GM12878 (cell line): ENCODE results near the gene ZDHHC5.

Source experiments
- BRCA1 ChIP-seq: IDR thresholded peaks from 2 replicates; pipeline ENCODE4 v1.6.1; 2011; ENCODE audit warnings: low read depth, low read length, improper control_type of control experiment
- CTCF ChIP-seq, 3 experiments: IDR thresholded peaks in 2 of 3; conservative IDR thresholded peaks in 1 of 3; 2 replicates each; pipeline ENCODE4 v1.5.1; 2011; ENCODE audit warnings: low read depth in 3 of 3, low read length in 3 of 3, mild to moderate bottlenecking in 3 of 3, control low read depth in 2 of 3, moderate library complexity in 2 of 3, inconsistent platforms in 1 of 3, mixed read lengths in 1 of 3; ENCODE audit not compliant: control insufficient read depth in 2 of 3, insufficient read depth in 1 of 3; ENCODE audit errors: extremely low read depth in 1 of 3
- EP300 ChIP-seq, 2 experiments: fragments of 150-350 bp in 1 of 2; IDR thresholded peaks; 2 replicates each; pipeline ENCODE4 v1.6.1; 2011 to 2012; ENCODE audit warnings: low read depth in 2 of 2, low read length in 2 of 2, borderline replicate concordance in 1 of 2, improper control_type of control experiment in 1 of 2, inconsistent platforms in 1 of 2; ENCODE audit not compliant: control insufficient read depth in 1 of 2
- HCFC1 ChIP-seq: fragments of 150-350 bp; IDR thresholded peaks from 2 replicates; pipeline ENCODE4 v1.6.1; 2014; ENCODE audit warnings: low read length
- KDM1A ChIP-seq: fragments of 200-600 bp; sonication (generic); IDR thresholded peaks from 2 replicates; pipeline ENCODE4 v1.6.1; 2016; ENCODE audit warnings: borderline replicate concordance
- MTA3 ChIP-seq: IDR thresholded peaks from 2 replicates; pipeline ENCODE4 v1.6.1; 2012; ENCODE audit warnings: low read length, inconsistent platforms, borderline replicate concordance
- MYC ChIP-seq: IDR thresholded peaks from 2 replicates; pipeline ENCODE4 v1.6.1; 2011; ENCODE audit warnings: mild to moderate bottlenecking, low read length, moderate library complexity, inconsistent platforms; ENCODE audit not compliant: insufficient read depth, insufficient replicate concordance, insufficient read length, severe bottlenecking
- POLR2A ChIP-seq: IDR thresholded peaks from 2 replicates; pipeline ENCODE4 v1.6.1; 2011; ENCODE audit warnings: low read depth, mild to moderate bottlenecking, low read length
- ZNF274 ChIP-seq: IDR thresholded peaks from one replicate; pipeline ENCODE4 v1.8.0; 2011; ENCODE audit not compliant: insufficient read length, insufficient read depth

- TF ChIP-seq EP300 (IDR thresholded peaks at IDR 0.05; ENCODE audit: borderline replicate concordance in 1 of 2, control insufficient read depth in 1 of 2, low read depth in 2 of 2, low read length in 2 of 2), result no peak
- TF ChIP-seq CTCF (IDR thresholded peaks at IDR 0.05 in 2 of 3, conservative IDR thresholded peaks at IDR 0.05 in 1 of 3; ENCODE audit: control insufficient read depth in 2 of 3, extremely low read depth in 1 of 3, insufficient read depth in 1 of 3, low read depth in 3 of 3, low read length in 3 of 3), result no peak
- no peak for TF ChIP-seq KDM1A
- no peak for TF ChIP-seq HCFC1
- no peak for TF ChIP-seq BRCA1
- no peak for TF ChIP-seq ZNF274
- no peak for TF ChIP-seq POLR2A
- no peak for TF ChIP-seq MTA3
- TF ChIP-seq MYC, result no peak
Measured at GRCh38 chr11:57622263-57622662, 45.7 kb upstream of the ZDHHC5 start.
